Activated CD8-positive, alpha-beta T cell treated with anti-CD3 and anti-CD28 coated beads for 36 hours (primary cell): ENCODE results near the gene TNFAIP8L1. TPM values are rescaled to one million over a fixed set of nuclear protein-coding genes. Genes with fewer than 3 reads are reported as not detected.
A peak's percentile ranks its signal among the peaks of the same experiment; 100 is the strongest.

Source experiments
- ATAC-seq: fragments of 200-7000 bp; cut with Tn5 transposase; one replicate; pipeline ENCODE4 v1.10.0; 2021; ENCODE audit warnings: mild to moderate bottlenecking, moderate library complexity
- CTCF ChIA-PET: fragments of 350-600 bp; sonication (Branson Sonifier 250); formaldehyde crosslinking; loops from one replicate; lab custom pipeline; 2021; ENCODE audit warnings: antibody characterized with exemption; lab: Charles Lee
- POLR2A ChIA-PET: fragments of 350-600 bp; sonication (Branson Sonifier 250); formaldehyde crosslinking; loops from one replicate; lab custom pipeline; 2021; ENCODE audit warnings: antibody characterized with exemption; lab: Charles Lee
- DNase-seq: peaks from one replicate; pipeline ENCODE4 v3.0.0-alpha.2; 2020
- H3K27ac Mint-ChIP-seq: one replicate; pipeline ENCODE4 v1.8.0; 2021; ENCODE audit warnings: mild to moderate bottlenecking, mixed read lengths
- H3K27me3 Mint-ChIP-seq: one replicate; pipeline ENCODE4 v1.8.0; 2021; ENCODE audit warnings: mixed read lengths
- H3K36me3 Mint-ChIP-seq: one replicate; pipeline ENCODE4 v1.8.0; 2021; ENCODE audit warnings: low read depth, mixed read lengths
- H3K4me1 Mint-ChIP-seq: one replicate; pipeline ENCODE4 v1.8.0; 2021; ENCODE audit warnings: low read depth, mixed read lengths
- H3K4me3 Mint-ChIP-seq: one replicate; pipeline ENCODE4 v1.8.0; 2021; ENCODE audit warnings: mild to moderate bottlenecking, moderate library complexity, mixed read lengths
- H3K9me3 Mint-ChIP-seq: one replicate; pipeline ENCODE4 v1.8.0; 2021; ENCODE audit warnings: mixed read lengths
- intact Hi-C: fragments of 100-400 bp; cut with micrococcal nuclease; formaldehyde crosslinking; loops from one replicate; pipeline ENCODE4 v1.10.0; 2022
- total RNA-seq, 2 experiments: library from RNA; stranded (reverse); gene quantifications; one replicate each; pipeline ENCODE4 v1.2.3, GENCODE V29; 2021
- TF ChIP-seq, protein P1 (sequence below): fragments of 200-600 bp; IDR thresholded peaks from one replicate; pipeline ENCODE4 v1.8.0; 2022; ENCODE audit warnings: antibody characterized with exemption, mild to moderate bottlenecking

Gene TNFAIP8L1
- total RNA-seq, 2 experiments from 2014 or later: 13.5 to 13.7 TPM

DNA sequence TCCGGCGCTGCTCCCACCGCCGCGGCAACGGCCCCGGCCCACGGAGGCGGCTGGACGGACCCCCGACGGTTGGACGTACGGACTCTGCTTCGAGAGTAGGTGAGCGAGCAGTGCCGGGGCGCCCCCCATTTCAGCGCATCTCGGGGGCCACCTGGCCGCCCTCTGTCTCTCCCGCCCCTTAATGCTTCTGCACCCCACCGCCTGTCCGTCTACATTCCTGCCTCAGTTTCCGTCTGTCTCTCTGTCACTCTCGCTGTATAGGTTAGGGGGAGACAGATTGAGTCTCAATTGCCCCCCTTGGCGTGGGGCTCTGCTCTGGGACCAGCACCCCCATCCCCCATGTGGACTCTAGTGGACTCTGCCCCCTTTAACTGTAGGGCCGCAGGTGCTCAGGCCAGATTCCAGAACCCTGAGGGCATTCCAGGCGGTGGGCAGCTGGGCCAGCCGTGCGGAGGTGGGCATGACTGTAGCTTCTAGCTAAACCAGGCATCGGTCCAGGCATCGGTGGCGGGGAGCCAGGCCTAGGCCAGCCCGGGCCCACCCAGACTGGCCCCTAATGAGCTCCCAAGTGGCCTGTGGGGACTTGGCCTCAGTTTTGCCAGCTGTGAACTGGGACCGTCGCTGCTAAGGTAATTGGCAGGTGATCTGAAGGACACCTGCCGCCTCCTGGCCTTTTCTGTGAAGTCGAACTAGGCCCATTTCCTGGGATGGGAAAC is 373 bp downstream of the TNFAIP8L1 start:
- H3K4me3 Mint-ChIP-seq: peak overlapping the region; percentile 98
- TF ChIP-seq, protein P1, sequence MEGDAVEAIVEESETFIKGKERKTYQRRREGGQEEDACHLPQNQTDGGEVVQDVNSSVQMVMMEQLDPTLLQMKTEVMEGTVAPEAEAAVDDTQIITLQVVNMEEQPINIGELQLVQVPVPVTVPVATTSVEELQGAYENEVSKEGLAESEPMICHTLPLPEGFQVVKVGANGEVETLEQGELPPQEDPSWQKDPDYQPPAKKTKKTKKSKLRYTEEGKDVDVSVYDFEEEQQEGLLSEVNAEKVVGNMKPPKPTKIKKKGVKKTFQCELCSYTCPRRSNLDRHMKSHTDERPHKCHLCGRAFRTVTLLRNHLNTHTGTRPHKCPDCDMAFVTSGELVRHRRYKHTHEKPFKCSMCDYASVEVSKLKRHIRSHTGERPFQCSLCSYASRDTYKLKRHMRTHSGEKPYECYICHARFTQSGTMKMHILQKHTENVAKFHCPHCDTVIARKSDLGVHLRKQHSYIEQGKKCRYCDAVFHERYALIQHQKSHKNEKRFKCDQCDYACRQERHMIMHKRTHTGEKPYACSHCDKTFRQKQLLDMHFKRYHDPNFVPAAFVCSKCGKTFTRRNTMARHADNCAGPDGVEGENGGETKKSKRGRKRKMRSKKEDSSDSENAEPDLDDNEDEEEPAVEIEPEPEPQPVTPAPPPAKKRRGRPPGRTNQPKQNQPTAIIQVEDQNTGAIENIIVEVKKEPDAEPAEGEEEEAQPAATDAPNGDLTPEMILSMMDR: no peak
- ATAC-seq (peak; percentile 3), DNase-seq (no peak)
- H3K9me3 Mint-ChIP-seq: no peaks in the 10 kb centered on the region
- intact Hi-C loops: loop anchor here (5.0 kb wide), 1 partner anchor 62 kb away; no protein-coding TSS in a partner anchor
- no peaks in the 10 kb centered on the region for H3K27me3 Mint-ChIP-seq
- peak overlapping the region; percentile 86 for H3K27ac Mint-ChIP-seq
- peaks cover 31% of the 10 kb centered on the region for H3K4me1 Mint-ChIP-seq
- ChIA-PET POLR2A (interaction anchor here (0.7 to 1.2 kb wide), 4 partner anchors 11 to 63 kb away, joined by 3 to 5 read pairs (median 4); no protein-coding TSS in a partner anchor), CTCF (interaction anchor here (1.0 to 1.3 kb wide), 3 partner anchors 11 to 117 kb away, joined by 3 to 4 read pairs (median 3); no protein-coding TSS in a partner anchor)
- no peaks in the 10 kb centered on the region for H3K36me3 Mint-ChIP-seq

DNA sequence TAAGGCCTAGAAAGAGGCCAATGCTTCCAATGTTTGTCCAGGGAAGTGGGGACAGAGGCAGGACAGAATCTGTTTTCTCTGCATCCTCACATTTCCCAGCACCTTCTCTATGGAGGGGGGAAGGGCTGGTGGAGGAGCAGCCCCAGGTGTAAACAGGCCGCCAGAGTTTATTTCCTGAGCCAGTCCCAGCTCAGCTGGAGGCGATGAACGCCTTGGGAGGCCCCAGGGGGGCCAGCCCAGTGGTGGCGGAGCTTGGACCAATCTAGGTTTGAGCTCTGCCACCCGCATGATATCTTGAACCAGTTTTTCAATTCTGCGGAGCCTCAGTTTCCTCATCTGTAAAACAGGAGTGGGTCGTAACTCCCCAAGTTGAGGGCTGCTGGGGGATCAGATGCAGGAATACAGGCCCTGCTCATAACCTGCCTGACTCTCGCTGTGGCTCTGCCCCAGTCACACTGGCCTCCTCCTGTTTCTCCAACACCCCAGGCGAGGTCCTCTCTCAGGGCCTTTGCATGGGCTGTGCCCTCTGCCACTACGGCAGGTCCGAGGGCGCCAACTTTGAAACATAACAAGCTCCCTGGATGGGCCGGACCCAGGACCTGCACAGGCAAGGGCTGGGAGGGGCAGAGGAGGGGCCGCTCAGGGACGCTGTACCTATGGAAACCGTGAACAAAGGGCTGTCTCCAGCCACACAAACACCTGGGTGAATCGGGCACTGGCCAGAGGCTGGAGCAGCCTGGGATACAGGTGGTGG is 1.1 kb downstream of the TNFAIP8L1 start:
- TF ChIP-seq, protein P1: no peak
- intact Hi-C loops: no loop called here
- H3K27me3 Mint-ChIP-seq: no peaks in the 10 kb centered on the region
- H3K4me1 Mint-ChIP-seq: peaks cover 29% of the 10 kb centered on the region
- H3K9me3 Mint-ChIP-seq: no peaks in the 10 kb centered on the region
- no peak for DNase-seq
- ChIA-PET CTCF (interaction anchor here (0.6 to 1.3 kb wide), 4 partner anchors 10 to 117 kb away, joined by 3 to 4 read pairs (median 3); no protein-coding TSS in a partner anchor), POLR2A (interaction anchor here (0.7 to 1.2 kb wide), 4 partner anchors 11 to 64 kb away, joined by 3 to 5 read pairs (median 4); no protein-coding TSS in a partner anchor)
- no peak for ATAC-seq
- H3K27ac Mint-ChIP-seq: peak overlapping the region; percentile 38
- peaks cover 2% of the 10 kb centered on the region for H3K36me3 Mint-ChIP-seq
- H3K4me3 Mint-ChIP-seq: peak overlapping the region; percentile 98

DNA sequence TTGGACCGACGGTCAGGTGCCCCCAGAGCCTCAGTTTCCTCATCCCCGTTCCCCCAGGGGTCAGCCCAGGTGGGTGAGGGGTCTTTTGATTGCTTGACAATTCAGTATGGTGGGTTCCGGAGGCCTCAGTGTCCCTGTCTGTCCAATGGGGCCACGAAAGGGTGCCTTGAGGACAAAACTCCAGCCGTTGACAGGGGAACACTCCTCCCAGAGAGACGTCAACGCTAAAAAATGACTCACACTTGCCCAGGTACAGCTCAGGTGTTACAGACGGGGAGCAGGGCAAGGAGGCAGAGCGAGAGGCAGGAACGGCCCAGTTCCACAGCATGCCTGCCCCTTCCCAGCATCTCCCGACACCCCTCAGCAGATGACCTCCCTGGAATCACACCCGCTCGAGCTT is 1.8 kb downstream of the TNFAIP8L1 start:
- ChIA-PET POLR2A (no interaction called here), CTCF (interaction anchor here (1.2 to 1.4 kb wide), 3 partner anchors 8 to 118 kb away, joined by 3 to 7 read pairs (median 4); no protein-coding TSS in a partner anchor)
- Mint-ChIP-seq H3K4me3 (no peak overlapping the region), H3K27ac (no peak overlapping the region), H3K4me1 (peaks cover 27% of the 10 kb centered on the region), H3K36me3 (peaks cover 2% of the 10 kb centered on the region), H3K9me3 (no peaks in the 10 kb centered on the region), H3K27me3 (no peaks in the 10 kb centered on the region)
- TF ChIP-seq, protein P1: no peak
- intact Hi-C loops: no loop called here
- DNase-seq: no peak
- no peak for ATAC-seq

DNA sequence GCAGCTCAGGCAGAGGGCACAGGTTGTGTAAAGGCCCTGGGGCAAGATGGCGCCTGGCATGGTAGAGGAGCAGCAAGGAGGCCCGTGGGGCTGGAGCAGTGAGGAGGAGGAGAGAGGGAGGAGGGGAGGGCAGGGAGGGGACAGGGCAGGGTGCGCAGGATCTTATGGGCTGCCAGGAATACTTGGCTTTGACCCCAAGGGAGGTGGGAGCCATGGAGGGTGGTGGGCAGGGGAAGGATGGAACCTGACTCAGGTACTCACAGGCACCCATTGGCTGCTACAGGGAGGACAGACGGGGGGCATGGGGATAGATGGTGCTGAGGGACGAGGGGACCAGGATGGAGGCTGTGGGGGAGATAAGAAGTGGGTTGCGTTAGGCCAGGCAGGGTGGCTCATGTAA is 3.3 kb downstream of the TNFAIP8L1 start:
- no peak overlapping the region for H3K27ac Mint-ChIP-seq
- no peaks in the 10 kb centered on the region for H3K27me3 Mint-ChIP-seq
- DNase-seq (no peak), ATAC-seq (no peak)
- TF ChIP-seq, protein P1: no peak
- H3K4me3 Mint-ChIP-seq: no peak overlapping the region
- peaks cover 2% of the 10 kb centered on the region for H3K36me3 Mint-ChIP-seq
- ChIA-PET POLR2A (no interaction called here), CTCF (interaction anchor here (1.2 kb wide), 1 partner anchor 9 kb away, joined by 7 read pairs; no protein-coding TSS in a partner anchor)
- H3K4me1 Mint-ChIP-seq: peaks cover 21% of the 10 kb centered on the region
- intact Hi-C loops: no loop called here
- H3K9me3 Mint-ChIP-seq: no peaks in the 10 kb centered on the region
